Measurements from ENCODE around the gene EDEM2.
"Not testable (repeated sequence)": the region's sequence is repeated elsewhere in the genome, so short reads cannot be mapped to it uniquely, and the experiment has no call there.

EDEM2 gene

DNA sequence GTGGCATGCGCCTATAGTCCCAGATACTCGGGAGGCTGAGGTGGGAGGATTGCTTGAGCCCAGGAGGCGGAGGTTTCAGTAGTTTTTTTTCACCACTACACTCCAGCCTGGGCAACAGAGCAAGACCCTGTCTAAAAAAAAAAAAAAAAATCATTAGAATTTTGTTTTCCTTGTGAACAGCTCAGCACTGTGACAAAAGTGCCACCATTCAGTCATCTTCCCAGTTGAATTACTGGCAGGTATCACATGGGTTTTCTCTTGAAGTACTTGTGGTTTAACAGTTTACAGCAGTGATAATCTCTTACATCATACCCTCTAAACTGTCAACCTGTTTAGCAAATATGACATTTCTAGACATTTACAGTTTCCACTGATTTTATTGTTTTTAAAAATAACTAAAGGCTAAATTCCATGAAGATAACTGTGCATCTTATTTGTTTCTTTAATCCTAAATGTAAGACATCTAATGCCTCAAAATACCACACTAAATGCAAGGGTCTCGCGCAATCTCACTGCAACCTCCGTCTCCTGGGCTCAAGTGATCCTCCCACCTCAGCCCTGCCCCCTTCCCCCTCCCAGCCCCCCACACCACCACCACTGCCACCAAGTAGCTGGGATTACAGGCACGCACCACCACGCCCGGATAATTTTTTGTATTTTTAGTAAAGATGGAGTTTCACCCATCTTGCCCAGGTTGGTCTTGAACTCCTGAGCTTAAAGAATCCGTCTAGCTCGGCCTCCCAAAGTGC, 61.5 kb downstream of the EDEM2 start:
- peak; percentile 44 for DNase-seq

DNA sequence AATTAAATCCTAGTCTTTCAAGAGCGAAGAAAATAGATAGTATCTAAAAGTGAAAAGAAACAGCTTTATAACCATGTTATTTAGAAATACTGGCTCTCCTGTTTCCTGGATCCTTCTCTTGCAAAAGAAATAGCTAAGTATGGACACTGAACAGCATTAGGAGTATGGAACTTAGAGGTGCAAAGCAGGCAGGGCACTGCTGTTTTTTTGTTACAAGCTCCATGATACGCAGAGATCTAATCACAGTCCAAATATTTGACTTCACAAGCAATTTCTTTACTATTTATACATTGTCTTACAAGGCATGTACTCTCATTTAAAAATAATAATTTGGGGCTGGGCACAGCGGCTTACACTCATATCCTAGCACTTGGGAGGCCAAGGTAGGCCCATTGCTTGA, 62.1 kb downstream of the EDEM2 start:
- no peak for DNase-seq

DNA sequence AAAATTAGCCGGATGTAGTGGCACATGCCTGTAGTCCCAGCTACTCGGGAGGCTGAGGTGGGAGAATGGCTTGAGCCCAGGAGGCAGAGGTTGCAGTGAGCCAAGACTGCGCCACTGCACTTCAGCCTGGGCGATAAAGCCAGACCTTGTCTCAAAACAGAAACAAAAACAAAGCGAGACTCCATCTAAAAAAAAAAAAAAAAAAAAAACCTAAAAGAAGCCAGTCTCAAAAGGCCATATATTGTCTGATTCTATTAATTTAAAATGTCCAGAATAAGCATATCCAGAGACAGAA, 66.8 kb downstream of the EDEM2 start:
- DNase-seq, result not testable (repeated sequence)

DNA sequence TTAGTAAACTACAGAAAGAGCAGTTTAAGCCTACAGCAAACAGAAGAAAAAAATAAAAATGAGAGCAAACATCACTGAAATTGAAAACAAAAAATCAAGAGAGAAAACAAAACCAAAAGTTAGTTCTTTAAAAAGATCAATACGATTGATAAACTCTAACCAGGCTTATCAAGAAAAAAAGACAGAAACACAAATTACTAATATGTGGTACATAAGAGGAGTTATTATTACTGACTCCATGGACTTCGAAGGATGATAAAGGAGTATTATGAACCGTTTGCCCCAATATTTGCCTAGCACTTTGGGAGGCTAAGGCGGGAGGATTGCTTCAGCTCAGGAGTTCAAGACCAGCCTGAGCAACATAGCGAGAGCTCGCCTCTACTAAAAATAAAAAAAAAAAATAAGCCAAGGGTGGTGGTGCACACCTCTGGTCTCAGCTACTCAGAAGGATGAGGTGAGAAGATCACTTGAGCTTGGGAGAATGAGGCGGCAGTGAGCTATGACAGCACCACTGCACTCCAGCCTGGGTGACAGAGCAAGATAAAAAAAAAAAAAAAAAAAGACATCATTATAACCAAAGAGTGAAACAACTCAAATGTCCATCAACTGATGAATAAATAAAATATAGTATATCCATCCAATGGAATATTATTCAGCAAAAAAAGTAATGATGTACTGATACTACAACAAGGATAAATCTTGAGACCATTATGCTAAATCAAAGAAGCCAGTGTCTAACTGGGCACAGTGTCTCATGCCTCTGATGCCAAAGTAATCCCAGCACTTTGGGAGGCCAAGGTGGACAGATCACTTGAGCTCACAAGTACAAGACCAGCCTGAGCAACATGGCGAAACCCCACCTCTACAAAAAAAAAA, 67.4 kb downstream of the EDEM2 start:
- no peak for DNase-seq

DNA sequence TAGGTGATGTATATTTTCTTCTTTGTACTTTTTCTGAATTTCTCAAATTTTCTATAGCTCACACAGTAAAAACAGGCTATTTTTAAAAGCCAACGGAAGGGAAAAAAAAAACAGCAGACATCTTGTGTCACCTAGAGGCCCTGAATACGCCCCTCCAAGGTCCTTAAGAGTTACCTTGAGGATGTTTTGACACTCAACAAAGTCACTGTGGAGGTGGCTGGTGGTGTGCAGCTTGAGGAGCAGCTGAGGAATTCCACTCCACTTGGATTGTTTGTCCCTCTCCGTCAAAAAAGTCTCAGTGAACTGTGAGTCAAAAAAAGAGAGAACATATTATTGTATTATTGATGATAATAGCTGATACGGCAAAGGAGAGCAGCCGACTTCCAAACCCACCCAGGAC, 69.3 kb downstream of the EDEM2 start:
- no peak for DNase-seq

DNA sequence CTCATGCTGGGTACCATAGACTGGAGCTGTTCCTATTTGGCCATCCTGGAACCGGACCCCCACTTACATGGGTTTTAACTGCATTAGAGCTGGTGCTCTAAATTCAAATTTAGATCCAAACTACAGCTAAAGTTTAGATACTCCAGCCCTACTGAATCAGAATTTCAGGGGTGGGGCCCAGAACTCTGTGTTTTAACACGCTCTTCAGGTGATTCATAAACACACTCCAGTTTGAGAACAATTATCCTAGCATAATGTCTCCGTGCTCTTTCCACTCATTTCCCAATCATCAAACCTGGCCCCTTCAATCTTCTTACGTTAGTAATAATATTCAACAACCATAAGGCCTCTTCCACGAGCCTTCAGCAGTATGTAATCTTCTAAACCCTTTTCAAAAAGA, 69.8 kb downstream of the EDEM2 start:
- no peak for DNase-seq

DNA sequence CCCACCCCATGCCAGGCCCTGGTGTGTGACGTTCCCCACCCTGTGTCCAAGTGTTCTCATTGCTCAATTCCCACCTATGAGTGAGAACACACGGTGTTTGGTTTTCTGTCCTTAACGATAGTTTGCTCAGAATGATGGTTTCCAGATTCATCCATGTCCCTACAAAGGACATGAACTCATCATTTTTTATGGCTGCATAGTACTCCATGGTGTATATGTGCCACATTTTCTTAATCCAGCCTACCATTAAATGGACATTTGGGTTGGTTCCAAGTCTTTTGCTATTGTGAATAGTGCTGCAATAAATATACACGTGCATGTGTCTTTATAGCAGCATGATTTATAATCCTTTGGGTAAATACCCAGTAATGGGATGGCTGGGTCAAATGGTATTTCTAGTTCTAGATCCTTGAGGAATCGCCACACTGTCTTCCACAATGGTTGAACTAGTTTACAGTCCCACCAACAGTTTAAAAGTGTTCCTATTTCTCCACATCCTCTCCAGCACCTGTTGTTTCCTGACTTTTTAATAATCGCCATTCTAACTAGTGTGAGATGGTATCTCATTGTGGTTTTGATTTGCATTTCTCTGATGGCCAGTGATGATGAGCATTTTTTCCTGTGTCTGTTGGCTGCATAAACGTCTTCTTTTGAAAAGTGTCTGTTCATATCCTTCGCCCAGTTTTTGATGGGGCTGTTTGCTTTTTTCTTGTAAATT, 75.5 kb downstream of the EDEM2 start:
- not testable (repeated sequence) for DNase-seq

DNA sequence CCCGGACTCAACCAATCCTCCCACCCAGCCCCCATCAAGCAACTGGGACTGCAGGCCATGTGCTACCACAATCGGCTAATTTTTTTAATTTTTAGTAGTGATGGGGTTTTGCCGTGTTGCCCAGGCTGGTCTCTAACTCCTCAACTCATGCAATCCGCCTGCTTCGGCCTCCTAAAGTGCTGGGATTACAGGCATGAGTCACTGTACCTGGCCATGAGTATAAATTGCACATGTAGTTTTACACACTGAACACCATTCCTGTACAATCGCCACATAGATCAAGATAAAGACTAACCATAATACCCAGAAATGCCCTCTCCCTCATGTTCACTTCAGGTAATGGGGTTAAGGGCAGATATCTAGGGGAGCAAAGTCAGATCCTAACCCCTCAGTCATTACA, 80.9 kb downstream of the EDEM2 start:
- no peak for DNase-seq

Measured in CD4-positive, alpha-beta T cell treated with Interleukin-10 for 1 hour (primary cell).